HUES6 (cell line): ENCODE data around the gene ERG.

ENCODE experiments used
- H3K27ac ChIP-seq: 2 replicates; pipeline ENCODE4 v1.7.0; 2013; ENCODE audit warnings: low read depth, mild to moderate bottlenecking, low read length, inconsistent platforms
- H3K27me3 ChIP-seq: 2 replicates; pipeline ENCODE4 v1.6.1; 2013; ENCODE audit warnings: low read length; ENCODE audit not compliant: control insufficient read depth, insufficient read depth
- H3K36me3 ChIP-seq: 2 replicates; pipeline ENCODE4 v1.6.1; 2013; ENCODE audit warnings: low read length; ENCODE audit not compliant: control insufficient read depth, insufficient read depth
- H3K4me1 ChIP-seq: 2 replicates; pipeline ENCODE4 v1.6.1; 2013; ENCODE audit warnings: low read length; ENCODE audit not compliant: control insufficient read depth, insufficient read depth
- H3K4me3 ChIP-seq: 2 replicates; pipeline ENCODE4 v1.5.1; 2013; ENCODE audit warnings: low read depth, low read length
- H3K9ac ChIP-seq: one replicate; pipeline ENCODE4 v1.6.1; 2013; ENCODE audit warnings: mild to moderate bottlenecking, low read length
- H3K9me3 ChIP-seq: 2 replicates; pipeline ENCODE4 v1.6.1; 2013; ENCODE audit warnings: low read depth, low read length; ENCODE audit not compliant: control insufficient read depth, insufficient read depth

ERG gene

DNA sequence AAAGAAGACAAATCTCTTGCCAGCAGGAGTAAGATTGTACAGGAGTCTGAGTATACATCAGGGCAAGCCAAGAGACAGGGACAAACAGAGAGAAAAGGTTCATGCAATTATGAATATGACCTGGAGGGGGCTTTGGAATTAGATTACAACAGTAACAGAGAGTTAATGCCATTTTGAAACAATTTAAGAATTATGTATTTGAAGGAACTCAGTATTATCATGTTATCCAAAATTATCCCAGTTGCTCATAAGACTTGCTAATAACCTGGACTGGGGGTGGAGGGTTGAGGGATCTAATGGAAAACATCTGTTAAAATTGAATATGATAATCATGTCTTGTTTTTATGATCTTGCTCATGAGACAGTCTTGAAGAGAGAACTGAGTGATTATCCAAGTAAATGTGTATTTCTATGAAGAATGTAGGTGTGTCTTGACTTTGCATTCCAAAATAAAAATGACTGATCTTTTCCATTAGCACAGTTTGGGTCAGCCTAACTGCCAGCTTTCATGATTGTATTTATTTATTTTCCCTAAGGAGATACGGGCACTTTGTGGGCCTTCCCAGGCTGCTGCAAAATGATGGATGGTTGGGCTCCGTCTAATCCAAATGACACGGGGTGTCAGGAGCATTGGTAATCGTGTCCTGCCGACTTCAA, 117.7 kb downstream of the ERG start:
- Histone ChIP-seq H3K27me3 (no peaks in the 10 kb centered on the region), H3K27ac (no peak overlapping the region), H3K9me3 (no peaks in the 10 kb centered on the region), H3K4me1 (no peaks in the 10 kb centered on the region), H3K36me3 (no peaks in the 10 kb centered on the region), H3K9ac (no peak overlapping the region), H3K4me3 (no peak overlapping the region)

DNA sequence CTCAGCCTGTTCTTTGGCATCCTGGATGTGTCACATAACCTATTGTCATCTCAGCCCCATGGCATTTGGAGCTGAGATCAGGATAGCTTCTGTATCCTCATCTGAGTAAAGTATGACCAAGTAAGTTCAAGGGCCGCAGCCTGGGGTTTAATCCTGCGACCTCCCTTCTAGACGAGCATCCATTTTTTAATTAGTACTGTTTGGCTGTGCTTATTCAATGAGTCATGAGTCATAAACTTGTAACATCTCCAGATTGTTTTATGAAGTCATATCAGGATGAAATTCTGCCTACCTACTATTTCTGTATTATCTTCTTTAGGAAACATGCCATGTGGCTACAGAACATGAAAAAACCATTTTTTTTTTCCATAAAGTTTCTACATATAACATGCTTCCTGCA, 119.1 kb downstream of the ERG start:
- Histone ChIP-seq H3K27ac (no peak overlapping the region), H3K4me1 (no peaks in the 10 kb centered on the region), H3K9me3 (no peaks in the 10 kb centered on the region; the same call in 1 of the 2 replicates), H3K4me3 (no peak overlapping the region), H3K36me3 (no peaks in the 10 kb centered on the region), H3K27me3 (no peaks in the 10 kb centered on the region), H3K9ac (no peak overlapping the region)

DNA sequence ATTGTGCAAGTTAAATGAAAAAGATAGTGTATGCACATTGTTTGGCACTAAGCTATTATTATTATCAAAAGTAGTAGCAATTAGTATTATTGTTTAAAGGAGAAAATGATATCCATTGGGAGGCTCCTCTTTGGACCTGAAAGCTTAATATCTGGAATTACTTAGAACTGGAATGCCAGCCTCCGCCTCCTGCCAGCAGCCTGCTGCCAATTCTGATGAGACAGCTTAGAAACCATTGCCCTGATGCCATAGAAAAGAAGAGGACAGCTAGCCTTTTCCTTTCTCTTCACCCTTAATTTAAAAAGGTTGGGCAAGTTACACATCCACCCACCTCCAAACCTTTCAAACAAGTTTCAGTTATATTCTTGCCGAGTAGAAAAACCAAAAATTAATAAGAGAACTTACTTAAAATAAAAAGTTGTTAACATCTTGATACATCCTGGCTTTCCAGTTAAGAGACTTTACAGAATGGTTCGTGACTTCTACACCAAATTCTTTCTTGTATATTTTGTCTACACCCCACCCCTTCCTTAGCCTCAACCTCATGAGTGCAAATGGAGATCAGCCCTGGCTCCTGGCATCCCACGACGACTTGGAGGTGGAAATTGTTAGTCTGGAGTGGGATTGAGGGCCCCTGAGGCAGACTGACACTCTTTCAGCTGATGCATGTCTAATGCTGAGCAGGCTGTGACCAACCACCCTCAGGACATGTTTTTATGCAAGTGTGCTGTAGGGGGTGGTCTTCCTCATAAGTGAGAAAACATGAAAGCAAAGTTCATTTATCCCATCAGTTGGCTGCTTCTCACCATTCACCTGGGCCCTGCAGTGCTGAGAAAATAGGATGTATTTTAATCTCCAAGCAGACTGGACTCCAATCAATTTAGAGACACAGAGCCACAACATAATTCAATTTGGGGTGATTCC, 120.8 kb downstream of the ERG start:
- Histone ChIP-seq H3K36me3 (no peaks in the 10 kb centered on the region), H3K4me1 (no peaks in the 10 kb centered on the region), H3K9ac (no peak overlapping the region), H3K27me3 (no peaks in the 10 kb centered on the region), H3K4me3 (no peak overlapping the region), H3K9me3 (no peaks in the 10 kb centered on the region; the same call in 1 of the 2 replicates), H3K27ac (no peak overlapping the region)

DNA sequence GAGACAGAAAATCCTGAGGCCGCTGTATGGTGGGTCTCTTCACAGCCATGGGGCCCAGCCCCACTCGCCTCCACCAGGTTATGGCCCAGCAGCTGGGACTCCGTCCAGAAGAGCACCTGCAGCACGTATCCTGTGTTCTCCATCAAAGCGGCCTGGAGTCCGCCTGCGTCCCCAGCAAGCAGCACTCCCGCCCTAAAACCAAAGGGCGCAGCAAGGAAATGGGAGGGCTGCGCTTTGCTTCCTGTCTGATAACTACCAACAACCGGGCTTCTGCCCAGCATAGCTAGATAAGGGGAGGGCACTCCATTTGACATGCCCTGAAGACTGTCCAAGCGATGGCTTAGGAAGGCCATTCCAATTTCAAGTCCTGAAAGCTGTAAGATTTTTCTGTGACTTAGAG, 121.6 kb downstream of the ERG start:
- Histone ChIP-seq H3K4me1 (no peaks in the 10 kb centered on the region), H3K27me3 (no peaks in the 10 kb centered on the region), H3K9ac (no peak overlapping the region), H3K9me3 (no peaks in the 10 kb centered on the region; the same call in 1 of the 2 replicates), H3K27ac (no peak overlapping the region), H3K4me3 (no peak overlapping the region), H3K36me3 (no peaks in the 10 kb centered on the region)

DNA sequence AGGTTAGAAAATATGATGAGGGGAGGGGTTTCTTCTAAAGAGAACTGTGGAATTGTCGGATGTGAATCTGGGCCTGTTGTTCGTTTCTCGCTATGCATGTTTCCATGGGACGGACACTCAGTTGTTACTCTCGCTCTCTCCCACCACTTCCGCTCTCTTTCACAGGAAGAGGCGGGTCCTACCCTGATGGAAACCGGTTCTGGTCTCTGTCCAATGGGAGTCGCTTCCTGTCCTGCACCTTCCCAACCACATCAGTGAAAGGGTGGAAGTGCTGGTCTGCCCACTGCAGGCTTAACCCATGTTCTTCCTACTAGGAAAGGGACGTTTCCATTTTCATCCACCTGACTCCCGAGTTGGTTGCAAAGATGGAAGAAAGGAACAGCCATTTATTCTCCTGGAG, 122.0 kb downstream of the ERG start:
- no peaks in the 10 kb centered on the region; the same call in 1 of the 2 replicates for H3K9me3 ChIP-seq
- H3K4me1 ChIP-seq, result no peaks in the 10 kb centered on the region
- H3K36me3 ChIP-seq, result no peaks in the 10 kb centered on the region
- H3K4me3 ChIP-seq, result no peak overlapping the region
- no peaks in the 10 kb centered on the region for H3K27me3 ChIP-seq
- no peak overlapping the region for H3K9ac ChIP-seq
- no peak overlapping the region for H3K27ac ChIP-seq

DNA sequence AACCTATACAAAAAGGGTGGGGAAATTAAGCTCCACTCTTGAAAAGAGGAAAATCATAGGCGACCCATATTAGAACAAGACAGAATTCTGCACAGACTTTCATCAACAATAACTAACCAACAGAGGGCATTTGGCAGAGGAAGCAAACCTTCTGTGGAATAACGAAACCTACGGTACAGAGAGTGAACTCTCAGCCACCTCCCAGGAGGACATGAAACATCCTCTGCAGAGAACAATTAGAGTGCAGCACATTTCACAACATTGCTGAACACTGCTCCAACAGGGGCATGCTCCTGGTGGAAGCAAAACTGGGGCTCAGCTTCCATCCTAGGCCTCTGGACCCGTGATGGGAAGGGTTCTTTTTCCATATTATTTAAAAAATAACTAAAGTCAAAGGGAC, 130.6 kb downstream of the ERG start:
- no peak overlapping the region for H3K27ac ChIP-seq
- H3K4me1 ChIP-seq, result no peaks in the 10 kb centered on the region
- H3K4me3 ChIP-seq, result no peak overlapping the region
- H3K27me3 ChIP-seq, result no peaks in the 10 kb centered on the region
- H3K36me3 ChIP-seq, result no peaks in the 10 kb centered on the region
- no peaks in the 10 kb centered on the region for H3K9me3 ChIP-seq
- H3K9ac ChIP-seq, result no peak overlapping the region

DNA sequence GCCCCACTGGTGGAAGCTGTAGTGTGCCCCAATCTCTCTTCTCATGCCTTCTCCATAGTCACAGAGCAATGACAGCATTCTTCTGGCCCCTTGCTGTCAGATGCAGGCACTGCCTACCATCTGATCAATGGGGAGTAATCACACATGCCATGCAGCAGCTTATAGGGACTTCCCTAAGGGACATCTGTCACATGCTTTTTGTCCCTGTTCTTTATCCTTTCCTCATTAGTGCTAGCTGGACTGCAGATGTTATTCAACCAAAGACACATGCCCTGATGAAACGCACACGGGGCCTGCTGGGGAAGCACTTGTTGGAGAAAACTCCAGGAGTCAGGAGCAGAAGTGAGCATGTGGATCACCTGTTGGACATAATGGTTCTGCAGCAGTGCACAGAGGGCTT, 132.8 kb downstream of the ERG start:
- no peaks in the 10 kb centered on the region for H3K27me3 ChIP-seq
- no peak overlapping the region for H3K4me3 ChIP-seq
- no peaks in the 10 kb centered on the region for H3K9me3 ChIP-seq
- no peak overlapping the region for H3K27ac ChIP-seq
- H3K4me1 ChIP-seq, result no peaks in the 10 kb centered on the region
- H3K36me3 ChIP-seq, result no peaks in the 10 kb centered on the region
- no peak overlapping the region for H3K9ac ChIP-seq

DNA sequence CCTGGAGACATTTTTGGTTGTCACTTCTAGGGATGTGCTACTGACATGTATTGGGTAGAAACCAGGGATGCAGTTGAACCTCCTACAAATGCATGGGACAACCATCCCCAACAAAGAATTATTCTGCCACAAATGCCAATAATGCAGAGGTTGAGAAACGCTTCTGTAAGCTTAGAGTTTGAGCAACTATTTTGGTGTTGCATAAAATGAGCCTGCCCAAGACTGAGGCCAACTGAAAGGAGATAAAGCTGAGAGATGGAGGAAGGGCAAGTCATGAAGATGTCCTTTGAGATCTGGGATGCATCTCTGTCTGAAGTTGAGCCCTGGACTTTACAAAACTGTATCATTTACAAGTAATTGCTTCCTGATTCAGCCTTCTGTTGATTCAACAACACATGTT, 134.6 kb downstream of the ERG start:
- H3K9me3 ChIP-seq, result no peaks in the 10 kb centered on the region
- no peaks in the 10 kb centered on the region for H3K4me1 ChIP-seq
- no peak overlapping the region for H3K4me3 ChIP-seq
- H3K9ac ChIP-seq, result no peak overlapping the region
- no peaks in the 10 kb centered on the region for H3K27me3 ChIP-seq
- no peaks in the 10 kb centered on the region for H3K36me3 ChIP-seq
- H3K27ac ChIP-seq, result no peak overlapping the region

DNA sequence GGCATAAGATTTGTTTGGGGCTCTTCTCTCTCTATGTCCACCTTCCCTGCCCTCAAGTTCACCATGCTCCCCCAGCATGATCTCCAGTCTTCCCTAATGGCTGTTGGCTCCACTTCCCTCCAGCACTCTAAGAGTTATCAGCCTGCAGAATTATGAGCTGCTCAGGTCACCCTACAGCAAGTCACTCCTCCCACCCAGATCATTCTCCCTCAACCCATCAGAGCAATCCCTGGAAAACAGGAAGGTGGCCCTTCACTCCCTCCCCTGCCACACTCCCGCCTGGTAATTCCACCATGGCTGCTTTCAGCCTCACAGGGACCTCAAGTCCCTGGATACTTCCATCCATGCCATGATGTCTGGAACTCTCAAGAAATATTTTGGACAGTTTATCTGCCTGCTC, 137.0 kb downstream of the ERG start:
- Histone ChIP-seq H3K27ac (no peak overlapping the region), H3K36me3 (no peaks in the 10 kb centered on the region), H3K4me3 (no peak overlapping the region), H3K4me1 (no peaks in the 10 kb centered on the region; the same call in 1 of the 2 replicates), H3K27me3 (no peaks in the 10 kb centered on the region), H3K9me3 (no peaks in the 10 kb centered on the region), H3K9ac (no peak overlapping the region)

DNA sequence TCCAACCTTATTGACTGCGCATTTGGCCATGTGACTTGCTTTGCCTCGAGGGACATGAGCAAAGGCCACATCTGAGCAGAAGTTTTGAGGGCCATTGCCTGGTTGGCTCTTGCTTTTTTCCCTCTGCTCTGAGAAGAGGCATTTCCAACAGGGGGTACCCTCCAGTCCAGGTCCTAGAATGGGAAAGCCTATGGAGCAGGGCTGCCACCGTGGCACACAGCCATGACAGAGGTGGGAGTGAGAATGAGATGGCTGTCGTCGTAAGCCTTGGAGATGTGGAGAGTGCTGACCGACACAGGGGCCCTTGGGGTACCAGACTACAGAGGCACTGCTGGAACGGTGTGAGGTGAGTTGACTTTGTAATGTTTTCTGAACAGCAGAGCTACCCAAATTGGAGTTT, 138.4 kb downstream of the ERG start:
- H3K27ac ChIP-seq, result no peak overlapping the region
- H3K9ac ChIP-seq, result no peak overlapping the region
- no peaks in the 10 kb centered on the region; the same call in 1 of the 2 replicates for H3K4me1 ChIP-seq

DNA sequence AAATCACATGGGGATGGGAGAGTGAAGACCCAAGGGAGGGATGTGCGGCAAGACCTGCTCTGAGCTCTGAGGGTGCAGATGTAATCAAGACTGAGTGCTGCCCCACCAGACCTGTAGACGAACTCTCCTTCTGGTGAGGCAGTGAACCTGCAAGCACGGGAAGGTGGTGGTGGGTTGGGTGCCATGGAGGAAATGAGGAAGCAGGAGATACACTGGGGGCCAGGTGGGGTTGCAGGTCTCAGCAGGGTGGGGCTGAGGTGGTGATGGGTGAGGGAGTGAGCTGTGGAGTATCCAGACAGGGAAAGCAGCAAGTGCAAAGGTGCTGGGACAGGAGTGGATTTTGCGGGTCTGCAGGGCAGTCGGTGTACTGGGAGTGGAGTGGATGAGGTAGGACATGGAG, 139.2 kb downstream of the ERG start:
- Histone ChIP-seq H3K9me3 (no peaks in the 10 kb centered on the region), H3K4me3 (no peak overlapping the region), H3K27me3 (no peaks in the 10 kb centered on the region), H3K36me3 (no peaks in the 10 kb centered on the region), H3K9ac (no peak overlapping the region), H3K4me1 (no peaks in the 10 kb centered on the region; the same call in 1 of the 2 replicates), H3K27ac (no peak overlapping the region)

More for the DNA sequence above, 138.4 kb downstream of the ERG start:
- no peaks in the 10 kb centered on the region for H3K9me3 ChIP-seq
- H3K36me3 ChIP-seq, result no peaks in the 10 kb centered on the region
- no peak overlapping the region for H3K4me3 ChIP-seq
- H3K27me3 ChIP-seq, result no peaks in the 10 kb centered on the region
